HUDEP-2 (cell line): Measurements from ENCODE around the gene ZNF528.

Source experiments
- DNase-seq, 76 experiments: peaks; one replicate each; lab custom pipeline; 2025; ENCODE audit not compliant: unreplicated experiment in 76 of 76; lab: John Stamatoyannopoulos, UW

The ZNF528 gene

DNA sequence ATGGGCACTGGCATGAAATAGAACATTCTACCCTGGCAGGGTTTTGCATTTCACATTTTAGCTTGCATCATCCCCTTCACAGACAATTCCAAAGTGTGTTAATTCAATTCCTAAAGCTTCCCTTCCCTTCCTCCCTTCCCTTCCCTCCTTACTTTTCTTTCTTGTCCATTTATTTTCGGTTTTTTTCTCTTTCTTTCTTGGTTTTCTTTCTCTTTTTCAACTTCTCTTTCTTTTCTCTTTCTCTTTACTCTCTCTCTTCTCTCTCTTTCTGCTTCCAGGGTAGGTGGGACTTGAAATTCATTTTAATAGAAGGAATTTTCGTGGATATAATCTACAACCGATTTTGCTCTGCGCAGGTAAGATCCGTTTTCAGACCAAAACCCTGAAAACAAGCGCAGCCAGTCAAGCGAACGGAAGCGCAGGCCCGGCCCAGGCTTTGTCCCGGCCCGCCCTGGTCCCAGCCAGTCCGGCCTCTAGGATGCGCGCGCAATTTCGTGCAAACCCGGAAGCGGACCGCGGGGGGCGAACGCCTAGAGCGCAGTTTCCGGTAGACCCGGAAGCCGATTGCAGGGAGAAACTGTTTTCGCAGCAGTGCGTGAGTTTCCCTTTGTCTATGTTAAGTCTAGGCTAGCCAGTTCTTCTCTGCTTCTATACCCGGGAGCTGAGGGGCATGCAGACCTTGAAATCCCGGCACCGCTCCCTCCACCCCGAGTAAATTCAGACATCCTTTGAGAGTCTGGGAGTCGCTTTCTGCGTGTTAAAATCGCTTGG is at the start of gene ZNF528:
ZNF528 (plus strand) TSS at position 540 of the 771 bp plus-strand sequence. CDS start 4,165 bp downstream, outside the sequence.
- peak in 65 of 76 experiments; percentile 2 to 90 (median 68) for DNase-seq

DNA sequence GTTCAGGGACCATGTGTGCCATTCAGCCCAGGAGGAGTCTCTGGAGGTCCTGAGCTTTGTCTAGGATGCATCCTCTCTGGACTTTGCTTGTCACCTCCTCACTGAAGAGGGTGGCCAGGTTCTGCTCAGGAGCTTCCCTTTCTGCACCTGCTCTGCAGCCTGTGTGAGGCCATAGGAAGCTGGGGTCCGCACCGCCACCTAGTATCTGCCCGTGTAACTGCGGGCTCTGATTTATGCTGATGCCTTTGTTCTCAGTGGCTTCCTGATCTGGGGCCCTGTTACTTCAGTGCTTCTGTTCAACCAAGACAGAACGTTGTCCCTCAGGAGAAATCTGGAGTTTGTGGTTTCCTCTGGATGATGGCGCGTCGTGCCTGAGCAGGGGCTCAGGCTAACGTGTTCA is 46.1 kb upstream of the ZNF528 start:
- peak in 1 of 76 experiments; percentile 1 for DNase-seq

DNA sequence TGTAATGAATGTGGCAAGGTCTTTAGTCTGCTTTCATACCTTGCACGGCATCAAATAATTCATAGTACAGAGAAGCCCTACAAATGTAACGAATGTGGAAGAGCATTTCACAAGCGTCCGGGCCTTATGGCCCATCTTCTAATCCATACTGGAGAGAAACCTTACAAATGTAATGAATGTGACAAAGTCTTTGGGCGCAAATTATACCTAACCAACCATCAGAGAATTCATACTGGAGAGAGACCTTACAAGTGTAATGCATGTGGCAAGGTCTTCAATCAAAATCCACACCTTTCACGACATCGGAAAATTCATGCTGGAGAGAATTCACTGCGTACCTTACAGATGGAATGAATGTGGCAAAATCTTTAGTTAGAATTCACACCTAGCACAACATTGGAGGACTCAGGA is 31.2 kb upstream of the ZNF528 start:
- no peak for DNase-seq

DNA sequence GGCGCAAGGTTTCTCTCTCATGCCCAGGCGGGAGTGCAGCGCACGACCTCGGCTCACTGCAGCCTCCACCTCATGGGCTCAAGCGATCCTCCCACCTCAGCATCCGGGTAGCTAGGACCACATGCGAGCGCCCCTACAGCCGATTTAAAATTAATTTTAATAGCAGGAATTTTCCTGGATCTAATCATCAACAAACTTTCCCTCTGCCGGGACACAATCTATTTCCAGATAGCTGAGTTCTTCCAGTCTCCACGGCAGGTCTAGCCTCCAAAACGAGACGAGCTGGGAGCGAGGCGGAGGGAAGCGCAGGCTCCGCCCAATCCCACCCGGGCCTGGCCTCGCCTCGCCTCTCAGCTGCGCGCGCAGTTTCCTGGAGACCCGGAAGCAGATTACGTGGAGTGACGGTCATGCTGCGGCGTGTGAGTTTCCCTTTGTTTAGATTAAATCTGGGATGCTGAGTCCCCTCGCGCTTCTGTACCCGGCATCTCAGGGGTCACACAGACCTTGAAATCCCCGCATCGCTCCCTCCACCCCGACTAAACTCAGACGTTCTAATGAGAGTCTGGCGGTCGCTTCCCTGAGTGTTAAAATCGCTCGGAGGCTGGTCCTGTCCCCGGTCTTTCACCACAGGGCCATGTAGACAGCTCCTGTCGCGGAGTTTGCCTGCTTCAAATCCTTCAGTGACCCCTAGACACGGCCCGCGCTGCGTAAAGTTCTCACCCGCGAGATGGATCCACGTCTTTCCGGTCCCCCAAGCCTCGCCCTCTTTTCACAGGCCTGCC is 27.9 kb upstream of the ZNF528 start, which contains the start of gene ZNF880:
ZNF880 (plus strand) TSS at position 365 of the 782 bp plus-strand sequence; CDS start at position 408, 43 bp downstream.
- DNase-seq = peak in 58 of 76 experiments; percentile 4 to 81 (median 54)

DNA sequence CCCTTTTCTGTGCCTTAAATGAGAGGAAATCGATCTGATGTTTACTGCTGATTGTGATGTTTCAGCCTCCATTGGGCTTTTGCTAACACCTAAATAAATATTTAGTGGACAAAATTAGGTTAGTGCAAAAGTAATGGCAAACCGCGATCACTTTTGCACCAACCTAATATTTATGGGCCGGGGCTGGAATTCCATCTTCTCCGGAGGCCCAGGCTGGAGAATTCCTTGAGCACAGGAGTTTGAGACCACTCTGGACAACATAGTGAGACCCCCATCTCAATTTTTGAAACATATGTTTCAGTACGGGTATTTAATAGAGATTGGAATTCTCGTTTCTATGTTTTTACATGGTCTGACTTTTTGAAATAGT is 27.3 kb upstream of the ZNF528 start:
- no peak for DNase-seq

DNA sequence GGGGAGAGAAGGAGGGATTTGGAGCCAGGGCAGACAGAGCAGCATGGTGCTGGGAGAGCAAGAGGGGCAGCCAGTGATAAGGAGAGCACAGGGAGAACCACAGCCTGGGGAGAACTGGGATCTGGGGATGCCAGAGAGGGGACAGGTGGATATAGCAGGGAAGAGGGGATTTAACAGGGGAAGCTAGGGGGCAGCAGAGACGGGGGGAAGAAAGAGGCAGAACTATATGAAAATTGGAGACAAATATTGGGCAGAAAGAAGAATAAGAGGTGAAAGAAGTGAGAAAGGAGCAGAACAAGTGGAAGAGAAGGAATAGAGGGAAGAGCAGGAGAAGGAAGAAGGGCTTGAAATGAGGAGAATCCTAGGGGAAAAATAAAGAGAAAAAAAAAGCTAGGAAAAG is 6.5 kb upstream of the ZNF528 start:
- DNase-seq = no peak

DNA sequence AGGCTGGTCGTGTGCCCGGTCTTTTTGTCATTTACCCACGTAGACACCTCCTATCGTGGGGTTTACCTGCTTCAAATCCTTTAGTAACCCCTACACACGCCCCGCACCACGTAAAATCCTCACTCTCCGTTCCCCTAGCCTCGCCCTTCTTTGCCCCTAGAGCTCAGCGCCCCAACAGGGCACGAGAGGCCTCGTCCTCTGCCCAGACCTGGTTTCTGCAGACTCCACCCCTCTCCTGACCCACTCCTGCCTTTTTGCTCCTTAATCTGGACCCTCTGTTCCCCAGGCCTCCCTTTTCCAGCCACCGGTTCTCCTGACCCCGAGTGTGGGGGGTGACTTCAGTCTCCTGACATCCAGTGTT is 412 bp downstream of the ZNF528 start:
- peak in 1 of 76 experiments; percentile 31 for DNase-seq

DNA sequence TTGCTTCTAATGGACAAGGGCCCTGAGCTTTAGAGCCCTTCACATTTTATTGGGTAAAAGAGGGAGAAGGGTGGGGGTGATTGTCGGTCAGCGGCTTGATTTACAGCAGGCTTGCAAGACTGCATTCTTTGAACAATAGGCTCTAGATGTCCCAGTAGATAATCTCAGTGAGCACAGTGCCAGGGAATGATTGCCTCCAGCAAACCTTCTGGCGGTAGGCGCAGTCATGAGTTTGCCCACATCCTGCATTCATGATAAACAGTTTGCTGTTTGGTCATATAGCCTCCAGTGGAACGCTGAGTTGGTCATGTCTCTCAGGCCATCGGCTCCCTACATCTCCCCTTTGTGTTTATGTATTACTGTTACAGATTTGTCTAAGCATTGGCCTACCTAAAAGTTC is 12.6 kb downstream of the ZNF528 start:
- no peak for DNase-seq

DNA sequence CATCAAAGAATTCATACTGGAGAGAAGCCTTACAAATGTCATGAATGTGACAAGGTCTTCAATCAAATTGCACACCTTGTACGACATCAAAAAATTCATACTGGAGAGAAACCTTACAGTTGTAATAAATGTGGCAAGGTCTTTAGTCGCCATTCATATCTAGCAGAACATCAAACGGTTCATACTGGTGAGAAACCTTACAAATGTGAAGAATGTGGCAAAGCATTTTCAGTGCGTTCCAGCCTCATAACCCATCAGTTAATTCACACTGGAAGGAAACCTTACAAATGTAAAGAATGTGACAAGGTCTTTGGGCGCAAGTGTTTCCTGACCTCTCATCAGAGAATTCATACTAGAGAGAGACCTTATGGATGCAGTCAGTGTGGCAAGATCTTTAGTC is 18.1 kb downstream of the ZNF528 start:
- DNase-seq = no peak

DNA sequence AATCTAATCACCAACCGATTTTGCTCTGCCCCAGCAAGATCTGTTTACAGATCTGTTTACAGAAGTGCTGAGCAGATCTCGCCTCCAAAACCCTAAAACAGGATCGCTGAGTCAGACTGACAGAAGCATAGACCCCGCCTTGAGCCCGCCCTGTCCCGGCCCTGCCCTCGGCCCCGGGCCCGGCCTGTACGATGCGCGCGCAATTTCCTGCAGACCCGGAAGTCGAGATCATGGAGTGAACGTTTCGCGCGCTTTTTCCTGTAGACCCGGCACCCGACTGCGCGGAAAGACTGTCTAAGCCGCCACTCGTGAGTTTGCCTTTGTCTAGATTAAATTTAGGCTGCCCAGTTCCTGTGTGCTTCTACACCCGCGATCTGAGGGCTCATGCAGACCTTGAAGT is 31.3 kb downstream of the ZNF528 start, which contains the start of gene ZNF534:
ZNF534 (plus strand) TSS at position 212 of the 400 bp plus-strand sequence. CDS start 2,327 bp downstream, outside the sequence.
- no peak for DNase-seq

DNA sequence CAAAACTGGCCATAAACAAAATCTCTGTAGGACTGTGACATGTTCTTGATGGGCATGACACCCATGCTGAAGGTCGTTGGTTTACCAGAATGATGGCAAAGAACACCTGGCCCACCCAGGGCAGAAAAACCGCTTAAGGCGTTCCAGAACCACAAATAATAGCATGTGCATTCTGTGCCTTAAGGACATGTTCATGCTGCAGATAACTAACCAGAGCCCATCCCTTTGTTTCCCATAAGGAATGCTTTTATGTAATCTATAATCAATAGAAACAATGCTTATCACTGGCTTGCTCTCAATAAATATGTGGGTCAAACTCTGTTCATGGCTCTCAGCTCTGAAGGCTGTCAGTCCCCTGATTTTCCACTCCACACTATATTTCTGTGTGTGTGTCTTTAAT is 44.5 kb downstream of the ZNF528 start:
- DNase-seq = no peak

DNA sequence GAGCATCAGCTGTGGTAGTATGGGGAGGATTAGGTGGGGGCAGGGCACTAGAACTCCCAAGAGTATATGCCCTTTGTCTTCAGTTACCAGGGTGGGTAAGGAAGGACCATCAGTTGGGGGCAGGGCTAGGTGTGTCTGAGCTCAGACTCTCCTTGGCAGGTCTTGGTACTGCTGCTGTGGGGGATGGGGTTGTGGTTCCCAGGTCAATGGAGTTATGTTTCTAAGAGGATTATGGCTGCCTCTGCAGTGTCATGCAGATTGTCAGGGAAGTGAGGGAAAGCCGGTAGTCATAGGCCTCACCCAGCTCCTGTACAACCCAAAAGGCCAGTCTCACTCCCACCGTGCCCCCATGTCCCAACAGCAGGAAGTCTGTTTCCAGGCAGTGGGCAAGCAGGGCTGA is 46.9 kb downstream of the ZNF528 start:
- DNase-seq = no peak

DNA sequence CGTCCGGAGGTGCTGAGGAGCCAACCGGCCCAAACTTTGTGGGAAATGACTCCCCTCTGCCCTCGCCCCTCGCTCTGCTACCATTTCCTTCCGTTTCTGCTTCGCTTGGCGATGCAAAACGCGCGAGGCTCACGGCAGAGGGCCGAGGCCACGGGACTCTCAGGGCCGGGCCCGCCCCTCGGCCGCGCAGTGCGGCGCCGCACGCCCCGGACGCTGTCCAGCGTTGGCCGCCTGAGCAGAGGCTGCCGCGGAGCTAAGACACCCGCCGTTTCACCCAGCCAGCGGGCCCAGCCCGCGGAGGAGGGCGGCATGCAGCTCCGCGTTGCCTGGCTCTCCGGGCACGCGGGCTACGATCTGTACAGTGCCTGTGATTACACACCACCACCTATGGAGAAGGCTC is 53.6 kb downstream of the ZNF528 start:
- DNase-seq = no peak

DNA sequence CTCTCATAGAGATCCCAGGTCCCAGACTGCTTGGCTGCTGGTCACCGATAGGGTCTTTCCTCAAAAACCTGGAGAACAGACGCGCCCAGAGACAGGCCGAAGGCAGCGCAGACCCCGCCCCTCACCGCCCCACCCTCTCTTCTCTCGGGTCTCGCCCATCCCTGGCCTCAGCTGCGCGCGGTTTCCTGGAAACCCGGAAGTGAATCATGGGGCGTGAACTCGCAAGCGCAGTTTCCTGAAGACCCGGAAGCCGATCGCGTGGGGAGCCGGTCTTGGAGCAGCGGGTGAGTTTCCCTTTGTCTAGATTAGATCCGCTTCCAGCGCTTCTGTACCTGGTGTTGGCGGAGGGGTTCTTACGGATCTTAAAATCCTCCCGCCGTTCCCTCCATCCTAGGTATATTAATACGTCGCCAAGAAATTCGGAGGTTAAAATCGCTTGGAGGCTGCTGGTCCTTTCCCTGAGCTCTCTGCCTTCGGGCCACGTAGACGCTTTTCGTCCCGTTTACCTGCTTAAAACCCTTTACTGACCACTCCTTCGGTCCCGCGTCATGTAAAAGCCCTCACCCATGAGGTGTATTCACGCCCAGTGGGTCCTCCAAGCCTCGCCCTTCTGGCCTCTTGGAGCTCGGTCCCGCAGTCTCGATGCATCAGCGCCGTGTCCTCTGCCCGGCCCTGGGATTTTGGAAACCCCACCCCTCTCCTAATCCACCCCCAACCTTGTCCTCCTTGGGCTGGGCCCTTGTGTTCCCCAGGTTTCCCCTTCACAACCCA is 55.9 kb downstream of the ZNF528 start, which contains the start of gene ZNF578:
ZNF578 (plus strand) TSS at position 230 of the 771 bp plus-strand sequence. CDS start 48,293 bp downstream, outside the sequence.
- DNase-seq = peak in 39 of 76 experiments; percentile 2 to 60 (median 24)

DNA sequence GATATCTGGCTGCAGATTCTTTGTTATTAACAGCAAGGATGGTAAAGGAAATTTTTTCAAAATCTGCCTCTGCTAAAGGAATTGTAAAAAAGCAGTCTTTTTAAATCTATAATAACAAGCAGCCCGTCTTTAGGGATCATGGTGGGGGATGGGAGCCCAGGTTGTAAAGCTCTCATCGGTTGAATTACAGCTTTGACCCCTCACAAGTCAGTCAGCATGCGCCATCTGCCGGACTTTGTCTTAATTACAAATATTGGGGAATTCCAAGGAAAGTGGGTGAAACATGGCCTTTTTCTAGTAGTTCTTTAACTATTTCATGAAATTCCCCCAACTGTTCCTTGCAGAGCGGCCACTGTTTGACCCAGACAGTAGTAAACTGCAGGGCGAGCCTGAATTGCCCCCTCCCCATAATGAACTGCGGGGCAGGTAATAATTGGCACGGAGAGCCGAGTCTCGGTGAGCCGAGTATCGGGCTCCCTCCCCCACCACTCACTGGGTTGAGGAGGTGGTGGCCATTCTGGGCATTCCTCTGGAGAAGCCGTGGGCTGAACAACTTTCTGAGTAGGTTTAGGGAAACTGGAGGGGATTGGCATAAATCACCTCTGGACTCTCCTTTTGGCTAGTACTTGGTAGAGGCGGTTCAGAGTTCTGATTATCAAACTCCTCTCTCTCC is 67.3 kb downstream of the ZNF528 start:
- no peak for DNase-seq
